ENCODE data around the gene EPHA7. TPM values are rescaled to one million over a fixed set of nuclear protein-coding genes. Genes with fewer than 3 reads are reported as not detected.

The EPHA7 gene
- total RNA-seq, 1 donor from 2014 or later = not detected

DNA sequence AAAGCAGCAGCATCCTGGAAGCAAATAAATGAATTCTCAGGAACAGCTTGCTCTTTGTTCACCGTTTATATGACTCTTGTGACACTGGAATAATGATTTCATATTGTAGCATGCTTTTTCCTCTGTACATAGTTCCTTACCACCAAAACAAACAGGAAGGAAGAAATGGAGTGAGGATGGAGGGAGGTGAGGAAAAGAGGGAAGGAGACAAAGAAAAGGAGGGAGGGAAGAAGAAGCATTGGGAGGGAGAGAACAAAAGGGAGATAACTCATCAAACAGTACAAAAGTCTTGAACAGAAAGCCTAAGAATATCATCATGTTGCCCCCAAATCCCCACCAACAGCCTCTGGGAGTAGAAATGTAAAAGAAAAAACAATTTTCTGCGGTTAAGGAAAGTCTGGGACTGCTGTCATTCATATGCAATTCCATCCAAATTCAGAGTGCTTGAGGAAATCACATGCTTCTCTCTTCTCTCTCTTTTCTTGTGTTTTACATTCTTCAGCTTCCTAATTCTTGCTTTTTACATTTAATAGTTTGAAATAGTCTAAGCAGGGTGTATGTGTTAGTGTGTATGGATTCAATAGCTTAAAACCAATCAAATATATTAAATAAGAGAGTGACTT lies 81.5 kb downstream of the EPHA7 start:
- Mint-ChIP-seq H3K4me3 (ENCODE audit: low read depth) (no peak overlapping the region), H3K36me3 (ENCODE audit: low read depth) (no peaks in the 10 kb centered on the region), H3K27me3 (ENCODE audit: low read depth) (no peaks in the 10 kb centered on the region), H3K4me1 (ENCODE audit: low read depth) (no peaks in the 10 kb centered on the region), H3K9me3 (no peaks in the 10 kb centered on the region), H3K27ac (no peak overlapping the region)
- intact Hi-C loops (cut with micrococcal nuclease) = no loop called here
- DNase-seq (ENCODE audit: low spot score) = no peak

- Mint-ChIP-seq H3K27me3 (ENCODE audit: low read depth) (no peaks in the 10 kb centered on the region), H3K4me1 (ENCODE audit: low read depth) (no peaks in the 10 kb centered on the region), H3K27ac (no peak overlapping the region), H3K4me3 (ENCODE audit: low read depth) (no peak overlapping the region), H3K9me3 (no peaks in the 10 kb centered on the region), H3K36me3 (ENCODE audit: low read depth) (no peaks in the 10 kb centered on the region)
- intact Hi-C loops (cut with micrococcal nuclease) = no loop called here
- DNase-seq (ENCODE audit: low spot score) = no peak
These were observed 82.3 kb downstream of the EPHA7 start for GRCh38 chr6:93337014-93337413.

DNA sequence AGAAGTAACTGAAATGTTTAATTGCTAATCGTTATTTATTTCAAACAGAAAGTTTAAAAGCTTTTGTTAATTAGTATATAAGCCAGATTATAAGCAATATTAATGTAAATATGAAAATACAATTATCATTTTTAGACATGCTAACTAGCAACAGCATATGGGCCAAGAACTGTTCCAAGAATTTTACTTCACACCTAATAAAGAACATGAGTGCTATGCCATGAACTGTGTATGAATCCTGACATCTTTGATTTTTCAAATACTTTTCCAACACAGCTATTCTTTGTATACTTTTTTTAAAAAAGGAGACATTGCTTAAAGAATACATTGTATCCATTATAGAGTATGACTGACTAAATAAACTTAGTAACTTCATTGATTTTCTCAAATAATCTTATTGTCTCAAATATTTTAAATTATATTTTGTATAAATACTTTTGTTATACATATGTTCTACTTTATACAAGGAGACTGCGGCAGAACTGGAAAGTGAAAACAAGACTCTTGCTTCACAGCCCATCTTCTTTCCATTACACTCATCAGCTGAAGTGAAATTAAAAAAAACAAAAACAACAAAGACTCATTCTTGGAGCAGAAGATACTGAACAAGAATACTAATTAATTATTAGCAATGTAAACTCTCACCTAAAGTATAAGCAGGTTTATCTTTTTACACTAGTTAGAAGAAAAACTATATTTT lies 89.9 kb downstream of the EPHA7 start:
- Mint-ChIP-seq H3K9me3 (no peaks in the 10 kb centered on the region), H3K4me3 (ENCODE audit: low read depth) (no peak overlapping the region), H3K27me3 (ENCODE audit: low read depth) (no peaks in the 10 kb centered on the region), H3K27ac (no peak overlapping the region), H3K36me3 (ENCODE audit: low read depth) (no peaks in the 10 kb centered on the region), H3K4me1 (ENCODE audit: low read depth) (no peaks in the 10 kb centered on the region)
- DNase-seq (ENCODE audit: low spot score) = no peak
- intact Hi-C loops (cut with micrococcal nuclease) = no loop called here

DNA sequence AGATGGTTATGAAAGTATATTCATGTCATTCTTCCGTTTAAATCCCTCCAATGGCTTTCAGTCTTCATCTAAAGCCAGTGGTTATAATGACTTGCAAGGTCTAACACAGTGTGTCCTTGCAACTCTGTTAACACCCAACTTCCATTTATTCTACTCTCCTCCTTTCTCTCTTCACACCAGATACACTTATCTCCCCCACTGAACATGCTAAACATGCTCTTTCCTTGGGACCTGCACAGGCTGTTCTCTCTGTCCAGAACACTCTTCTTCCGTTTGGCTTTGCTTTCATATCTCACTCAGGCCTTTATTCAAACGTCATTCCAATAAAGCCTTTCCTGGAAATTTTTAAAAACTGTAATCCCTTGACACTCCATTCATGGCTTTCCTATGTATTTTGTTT lies 91.5 kb downstream of the EPHA7 start:
- intact Hi-C loops (cut with micrococcal nuclease) = no loop called here
- Mint-ChIP-seq H3K27ac (no peak overlapping the region), H3K4me3 (ENCODE audit: low read depth) (no peak overlapping the region), H3K36me3 (ENCODE audit: low read depth) (no peaks in the 10 kb centered on the region), H3K9me3 (no peaks in the 10 kb centered on the region), H3K27me3 (ENCODE audit: low read depth) (no peaks in the 10 kb centered on the region), H3K4me1 (ENCODE audit: low read depth) (no peaks in the 10 kb centered on the region)
- no peak for DNase-seq (ENCODE audit: low spot score)

GRCh38 chr6:93325761-93326160 lies 93.6 kb downstream of the EPHA7 start:
- Mint-ChIP-seq H3K4me3 (ENCODE audit: low read depth) (no peak overlapping the region), H3K4me1 (ENCODE audit: low read depth) (no peaks in the 10 kb centered on the region), H3K9me3 (no peaks in the 10 kb centered on the region), H3K27me3 (ENCODE audit: low read depth) (no peaks in the 10 kb centered on the region), H3K36me3 (ENCODE audit: low read depth) (no peaks in the 10 kb centered on the region), H3K27ac (no peak overlapping the region)
- no peak for DNase-seq (ENCODE audit: low spot score)
- intact Hi-C loops (cut with micrococcal nuclease) = no loop called here

DNA sequence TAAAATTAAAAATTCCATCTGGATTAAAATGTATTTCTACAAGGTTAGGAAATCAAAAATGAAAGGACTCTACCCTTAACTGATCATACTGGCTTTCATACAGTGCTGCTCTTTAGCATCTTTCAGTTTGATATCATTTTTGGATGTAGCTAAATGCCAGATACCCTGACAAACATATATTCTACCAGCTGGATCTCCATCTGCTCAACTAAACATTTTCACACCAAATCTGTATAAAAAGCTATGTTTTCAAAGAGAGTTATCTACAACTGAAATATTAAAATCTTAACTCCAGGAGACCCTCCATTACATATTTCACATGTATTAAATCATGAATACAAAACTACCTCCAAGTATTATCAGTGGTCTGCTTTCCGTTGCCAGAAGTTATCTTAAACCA lies 95.7 kb downstream of the EPHA7 start:
- intact Hi-C loops (cut with micrococcal nuclease) = no loop called here
- Mint-ChIP-seq H3K4me1 (ENCODE audit: low read depth) (no peaks in the 10 kb centered on the region), H3K36me3 (ENCODE audit: low read depth) (no peaks in the 10 kb centered on the region), H3K27me3 (ENCODE audit: low read depth) (no peaks in the 10 kb centered on the region), H3K4me3 (ENCODE audit: low read depth) (no peak overlapping the region), H3K27ac (no peak overlapping the region), H3K9me3 (no peaks in the 10 kb centered on the region)
- no peak for DNase-seq (ENCODE audit: low spot score)

DNA sequence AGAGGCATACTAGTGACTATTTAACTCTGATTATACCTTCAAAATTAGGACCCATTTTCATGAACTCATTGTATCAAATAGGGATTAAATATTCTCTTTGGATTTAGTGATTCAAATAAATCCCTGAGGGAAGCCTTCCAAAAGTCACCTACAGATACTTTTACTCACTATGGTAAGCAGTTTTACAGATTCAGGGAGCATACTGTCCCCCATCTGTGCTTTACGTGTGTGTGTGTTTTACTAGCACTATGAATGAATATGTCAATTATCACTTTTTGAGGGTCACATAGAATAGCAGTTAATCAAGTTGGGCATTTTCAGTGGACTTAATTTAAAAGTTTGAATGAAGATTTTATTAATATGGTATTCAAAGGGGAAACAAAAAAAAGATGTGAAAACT lies 96.7 kb downstream of the EPHA7 start:
- Mint-ChIP-seq H3K4me3 (ENCODE audit: low read depth) (no peak overlapping the region), H3K4me1 (ENCODE audit: low read depth) (no peaks in the 10 kb centered on the region), H3K27me3 (ENCODE audit: low read depth) (no peaks in the 10 kb centered on the region), H3K9me3 (no peaks in the 10 kb centered on the region), H3K27ac (no peak overlapping the region), H3K36me3 (ENCODE audit: low read depth) (no peaks in the 10 kb centered on the region)
- intact Hi-C loops (cut with micrococcal nuclease) = no loop called here
- no peak for DNase-seq (ENCODE audit: low spot score)

- Mint-ChIP-seq H3K27ac (no peak overlapping the region), H3K4me1 (ENCODE audit: low read depth) (no peaks in the 10 kb centered on the region), H3K36me3 (ENCODE audit: low read depth) (no peaks in the 10 kb centered on the region), H3K27me3 (ENCODE audit: low read depth) (no peaks in the 10 kb centered on the region), H3K9me3 (no peaks in the 10 kb centered on the region), H3K4me3 (ENCODE audit: low read depth) (no peak overlapping the region)
- DNase-seq (ENCODE audit: low spot score) = no peak
- intact Hi-C loops (cut with micrococcal nuclease) = no loop called here
These were observed 100.1 kb downstream of the EPHA7 start for GRCh38 chr6:93319304-93319703.

GRCh38 chr6:93318121-93318520 lies 101.2 kb downstream of the EPHA7 start:
- no peak for DNase-seq (ENCODE audit: low spot score)
- H3K36me3 Mint-ChIP-seq (ENCODE audit: low read depth) = no peaks in the 10 kb centered on the region
- H3K9me3 Mint-ChIP-seq = no peaks in the 10 kb centered on the region
- H3K27me3 Mint-ChIP-seq (ENCODE audit: low read depth) = no peaks in the 10 kb centered on the region
- H3K4me1 Mint-ChIP-seq (ENCODE audit: low read depth) = no peaks in the 10 kb centered on the region
- no peak overlapping the region for H3K4me3 Mint-ChIP-seq (ENCODE audit: low read depth)
- intact Hi-C loops (cut with micrococcal nuclease) = no loop called here
- no peak overlapping the region for H3K27ac Mint-ChIP-seq

DNA sequence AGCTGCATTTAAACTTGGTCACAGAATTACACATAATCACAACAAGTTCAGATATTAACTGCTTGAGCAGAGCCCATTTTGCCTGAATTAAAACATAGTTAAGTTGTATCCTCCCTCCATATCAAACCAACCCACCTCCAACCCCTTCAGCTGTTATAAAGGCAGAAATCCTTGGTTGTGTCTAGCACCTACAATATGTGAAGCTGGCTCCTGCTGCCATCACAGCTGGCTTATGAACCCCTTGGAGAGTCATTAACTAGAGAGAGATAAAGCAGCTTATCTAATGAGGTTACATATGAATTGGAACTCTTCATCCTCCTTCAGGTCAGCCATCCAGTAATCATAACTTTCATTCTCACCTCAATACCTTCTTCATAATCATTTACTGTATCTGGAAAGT lies 101.8 kb downstream of the EPHA7 start:
- Mint-ChIP-seq H3K4me3 (ENCODE audit: low read depth) (no peak overlapping the region), H3K27me3 (ENCODE audit: low read depth) (no peaks in the 10 kb centered on the region), H3K4me1 (ENCODE audit: low read depth) (no peaks in the 10 kb centered on the region), H3K36me3 (ENCODE audit: low read depth) (no peaks in the 10 kb centered on the region), H3K27ac (no peak overlapping the region), H3K9me3 (no peaks in the 10 kb centered on the region)
- DNase-seq (ENCODE audit: low spot score) = no peak
- intact Hi-C loops (cut with micrococcal nuclease) = no loop called here

- Mint-ChIP-seq H3K9me3 (peaks cover 5% of the 10 kb centered on the region), H3K4me3 (ENCODE audit: low read depth) (no peak overlapping the region), H3K36me3 (ENCODE audit: low read depth) (no peaks in the 10 kb centered on the region), H3K27me3 (ENCODE audit: low read depth) (no peaks in the 10 kb centered on the region), H3K4me1 (ENCODE audit: low read depth) (no peaks in the 10 kb centered on the region), H3K27ac (no peak overlapping the region)
- intact Hi-C loops (cut with micrococcal nuclease) = no loop called here
- DNase-seq (ENCODE audit: low spot score) = no peak
These were observed 111.6 kb downstream of the EPHA7 start for GRCh38 chr6:93307505-93308409.

GRCh38 chr6:93305088-93305487 lies 114.3 kb downstream of the EPHA7 start:
- no peaks in the 10 kb centered on the region for H3K4me1 Mint-ChIP-seq (ENCODE audit: low read depth)
- H3K36me3 Mint-ChIP-seq (ENCODE audit: low read depth) = no peaks in the 10 kb centered on the region
- H3K9me3 Mint-ChIP-seq = no peaks in the 10 kb centered on the region
- H3K4me3 Mint-ChIP-seq (ENCODE audit: low read depth) = no peak overlapping the region
- H3K27ac Mint-ChIP-seq = no peak overlapping the region
- DNase-seq (ENCODE audit: low spot score) = no peak
- H3K27me3 Mint-ChIP-seq (ENCODE audit: low read depth) = no peaks in the 10 kb centered on the region
- intact Hi-C loops (cut with micrococcal nuclease) = no loop called here

DNA sequence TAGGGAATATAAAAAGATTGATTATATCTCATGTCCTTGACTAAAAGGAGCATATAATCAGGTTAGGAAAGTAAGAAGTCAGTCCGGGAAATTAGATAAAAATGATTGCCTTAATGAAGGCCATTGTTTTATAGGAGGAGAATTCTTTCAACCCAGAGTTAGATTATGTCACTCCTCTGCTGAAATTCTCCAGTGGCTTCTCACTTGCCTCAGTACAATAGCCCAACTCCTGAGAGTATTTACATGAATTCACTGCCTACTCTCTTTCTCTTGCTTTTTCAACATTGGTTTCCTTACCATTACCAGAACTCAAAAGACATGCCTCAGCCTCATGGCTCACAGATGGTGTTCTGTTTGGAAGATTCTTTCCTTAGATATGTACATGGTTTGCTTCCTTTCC lies 114.9 kb downstream of the EPHA7 start:
- Mint-ChIP-seq H3K36me3 (ENCODE audit: low read depth) (no peaks in the 10 kb centered on the region), H3K9me3 (peaks cover 3% of the 10 kb centered on the region), H3K27ac (no peak overlapping the region), H3K4me3 (ENCODE audit: low read depth) (no peak overlapping the region), H3K4me1 (ENCODE audit: low read depth) (no peaks in the 10 kb centered on the region), H3K27me3 (ENCODE audit: low read depth) (no peaks in the 10 kb centered on the region)
- DNase-seq (ENCODE audit: low spot score) = no peak
- intact Hi-C loops (cut with micrococcal nuclease) = no loop called here
